GM19463 (cell line): ENCODE data around the gene ABLIM2.

Experiments
- ATAC-seq: cut with Tn5 transposase; IDR thresholded peaks from one replicate; pipeline ENCODE4 v1.9.1; 2021; ENCODE audit warnings: mild to moderate bottlenecking, moderate library complexity; ENCODE audit not compliant: unreplicated experiment

Gene ABLIM2

DNA sequence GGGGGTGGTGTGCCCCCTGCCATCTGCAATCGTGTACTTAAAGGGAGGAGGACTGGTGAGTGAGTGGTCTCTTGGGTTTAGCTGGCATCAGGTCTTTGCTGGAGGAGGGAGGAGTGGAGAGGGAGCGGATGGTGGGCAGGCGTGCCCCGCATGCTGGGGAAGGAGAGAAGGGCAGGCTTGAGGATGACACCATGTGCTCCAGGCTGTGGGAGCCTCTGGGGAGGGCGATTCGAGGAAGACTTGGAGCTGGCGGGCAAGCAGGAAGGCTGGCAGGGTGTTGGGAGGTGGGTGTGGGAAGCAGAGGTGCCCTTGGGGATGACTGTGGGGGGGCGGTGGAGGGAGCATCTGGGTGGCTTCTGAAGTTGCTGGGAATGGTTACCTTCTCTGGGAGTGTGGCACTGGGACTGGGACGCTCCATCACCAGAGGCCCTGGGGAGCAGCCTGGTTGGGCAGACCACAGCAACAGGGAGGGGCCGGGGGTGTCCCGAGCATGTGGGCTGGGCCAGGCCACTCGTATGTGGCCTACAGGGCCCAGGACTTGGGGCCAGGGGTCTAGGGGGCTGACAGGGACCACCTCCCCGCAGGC is 188.2 kb downstream of the ABLIM2 start:
- no peak for ATAC-seq

DNA sequence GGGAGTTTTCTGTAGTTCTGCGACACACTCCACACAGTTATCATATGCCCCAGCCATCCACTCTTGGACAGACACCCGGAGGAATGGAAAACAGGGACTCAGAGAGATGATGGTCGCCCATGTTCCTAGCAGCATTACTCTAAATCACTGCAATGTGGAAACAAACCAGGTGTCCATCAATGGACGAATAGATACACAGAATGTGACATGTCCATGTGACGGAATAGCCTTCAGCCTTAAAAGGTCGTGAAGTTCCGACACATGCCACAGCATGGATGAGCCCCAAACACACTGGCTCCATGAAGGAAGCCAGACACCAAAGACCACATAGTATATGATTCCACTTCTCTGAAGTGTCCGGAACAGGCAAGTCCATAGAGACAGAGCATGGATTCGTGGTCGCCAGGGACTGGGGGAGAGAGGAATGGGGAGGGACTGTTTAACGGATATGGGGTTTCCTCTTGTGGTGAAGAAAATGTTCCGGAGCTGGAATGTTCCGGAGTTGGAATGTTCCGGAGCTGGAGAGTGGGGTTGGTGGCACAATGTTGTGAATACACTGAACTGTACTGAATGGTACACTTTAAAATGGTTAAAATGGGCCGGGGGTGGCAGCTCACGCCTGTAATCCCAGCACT is 190.2 kb downstream of the ABLIM2 start:
- no peak for ATAC-seq

DNA sequence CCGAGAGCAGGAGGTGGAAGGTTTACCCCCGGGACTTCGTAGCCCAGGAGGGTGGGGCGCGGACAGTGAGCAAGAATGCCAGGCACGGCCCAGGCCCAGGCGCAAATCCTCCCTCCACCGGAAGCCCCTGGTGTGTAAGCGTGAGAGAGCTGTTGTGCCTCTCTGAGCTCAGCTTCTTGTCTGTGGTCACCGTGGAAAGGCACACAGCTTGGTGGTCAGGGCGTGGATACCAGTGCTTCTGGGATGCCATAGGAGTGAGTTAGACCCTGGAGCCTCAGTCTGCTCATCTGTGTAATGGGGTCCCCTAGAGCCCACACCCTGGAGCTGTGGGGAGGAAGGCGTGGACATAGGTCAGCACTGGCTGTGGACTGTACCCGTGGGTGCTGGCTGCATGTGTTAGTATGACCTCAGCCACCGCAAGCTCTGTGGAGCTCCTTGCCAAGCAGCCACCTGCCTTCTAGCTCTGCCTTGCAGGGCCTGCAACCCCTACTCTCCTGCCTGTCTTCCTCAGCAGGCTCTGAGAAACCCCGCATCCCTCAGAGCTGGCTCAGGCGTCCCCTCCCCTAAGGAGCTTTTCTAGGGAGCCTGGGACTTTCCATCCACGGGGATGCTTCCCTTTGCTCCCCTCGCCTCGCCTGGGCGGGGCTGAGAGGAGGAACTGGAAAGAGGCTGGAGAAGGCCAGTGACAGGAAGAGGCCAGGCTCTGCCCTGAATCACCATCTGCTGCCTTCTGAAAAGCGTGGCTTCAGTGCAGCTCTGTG is 190.9 kb downstream of the ABLIM2 start:
- no peak for ATAC-seq

DNA sequence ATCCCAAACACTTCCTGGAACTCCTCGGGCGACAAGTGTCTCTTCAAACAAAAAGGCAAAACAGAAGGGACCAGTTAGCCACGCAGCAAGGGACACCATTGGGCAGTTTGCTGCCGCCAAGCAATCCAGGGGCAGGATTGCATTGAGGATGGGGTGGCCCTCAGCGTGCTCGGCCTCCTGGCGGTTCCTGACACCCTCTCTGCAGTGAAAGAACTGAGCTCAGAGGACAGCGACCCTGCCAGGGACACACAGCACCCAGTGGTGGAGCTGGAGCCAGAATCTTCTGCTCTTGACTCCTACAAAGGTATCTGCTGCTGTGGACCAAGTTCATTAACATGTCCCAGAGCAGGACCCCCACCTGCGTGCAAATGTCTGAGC is 191.6 kb downstream of the ABLIM2 start:
- ATAC-seq, result no peak

DNA sequence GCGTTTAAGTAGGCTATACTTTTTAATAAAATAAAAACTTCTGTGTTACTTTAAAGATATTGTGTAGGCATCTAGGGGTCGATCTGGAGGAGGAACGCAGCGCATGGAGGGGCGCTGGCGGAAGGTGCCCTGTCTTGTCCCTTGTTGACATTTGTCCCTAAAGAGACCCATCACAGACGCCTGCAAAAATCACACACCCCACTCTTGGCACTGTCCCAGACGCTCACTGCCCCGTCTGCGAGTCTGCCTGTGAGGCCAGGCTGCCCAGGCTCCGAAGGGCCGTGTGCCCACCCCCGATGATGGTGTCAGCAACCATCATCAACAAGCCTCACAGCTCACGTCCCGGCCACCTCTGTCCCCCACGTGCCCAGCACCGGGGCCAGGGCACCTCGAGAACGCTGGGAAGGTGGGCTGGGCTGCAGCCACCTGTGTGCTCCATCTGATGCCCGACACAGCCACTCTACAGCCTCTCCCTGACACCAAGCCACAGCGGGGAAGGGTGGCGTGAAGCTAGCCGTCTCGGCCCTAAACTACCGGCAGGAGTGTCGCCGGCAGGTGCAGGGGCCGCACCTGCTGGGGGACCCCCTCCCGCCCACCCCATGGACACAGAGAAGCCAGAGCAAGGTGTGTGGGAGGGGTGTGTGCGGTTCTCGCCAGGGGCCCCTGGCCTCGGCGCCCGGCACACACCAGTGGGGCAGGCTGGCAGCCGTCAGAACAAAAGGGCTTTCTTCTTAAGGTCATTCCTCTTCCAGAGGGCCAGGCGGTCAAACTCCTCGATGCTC is 192.1 kb downstream of the ABLIM2 start:
- no peak for ATAC-seq

DNA sequence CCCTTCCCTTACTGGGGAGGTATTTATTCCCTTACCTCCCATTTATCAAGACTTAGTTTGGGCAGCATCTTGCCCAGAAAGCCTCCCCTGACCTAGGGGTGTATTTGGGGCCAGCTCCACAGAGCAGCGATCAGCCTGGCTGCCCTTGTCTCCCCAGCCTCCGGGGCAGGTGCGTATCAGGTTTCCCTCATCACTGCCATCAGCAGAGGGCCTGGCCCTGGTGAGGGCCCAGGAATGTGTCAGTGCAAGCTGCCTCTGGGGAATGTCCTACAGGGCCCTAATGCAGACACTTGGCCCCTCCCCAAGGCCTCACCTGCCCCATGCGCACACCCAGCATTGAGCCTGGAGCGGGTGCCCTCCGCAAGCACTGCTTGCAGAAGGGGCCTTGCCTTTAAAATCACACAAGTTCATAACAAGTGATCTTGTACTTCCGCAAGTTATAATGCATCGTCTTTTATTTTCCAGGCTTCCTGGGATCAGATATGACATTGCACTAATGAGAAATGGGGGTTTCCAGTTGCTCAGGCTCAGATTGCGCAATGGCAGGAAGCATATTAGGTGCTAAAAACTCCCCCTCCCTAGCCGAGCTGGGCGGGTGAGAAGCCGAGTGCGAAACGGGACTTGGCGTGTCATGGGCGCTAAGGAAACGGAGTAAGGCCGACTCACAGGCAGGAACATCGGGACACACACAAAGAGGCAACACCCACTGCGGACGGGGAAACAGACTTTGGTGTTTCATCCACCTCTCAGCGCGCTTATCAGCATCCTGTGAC is 193.5 kb downstream of the ABLIM2 start:
- ATAC-seq, result no peak

DNA sequence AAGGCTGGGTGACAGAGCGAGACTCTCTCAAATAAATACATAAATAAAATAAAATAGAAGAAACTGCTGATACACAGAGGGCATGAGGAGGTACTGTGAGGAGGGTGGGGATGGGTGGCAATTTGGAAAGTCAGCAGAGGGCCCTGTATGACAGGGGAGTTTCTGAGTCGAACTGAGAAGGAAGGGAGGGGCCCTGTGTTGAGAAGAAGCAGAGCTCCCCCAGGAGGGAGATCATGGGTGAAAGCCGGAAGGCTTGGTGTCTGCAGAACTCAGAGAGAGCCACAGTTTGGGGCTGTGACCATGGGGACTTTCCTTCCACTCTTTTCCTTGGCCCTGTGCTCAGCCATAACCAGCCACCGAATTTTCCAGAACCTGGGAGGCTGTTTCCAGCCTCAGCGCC is 194.2 kb downstream of the ABLIM2 start:
- no peak for ATAC-seq

DNA sequence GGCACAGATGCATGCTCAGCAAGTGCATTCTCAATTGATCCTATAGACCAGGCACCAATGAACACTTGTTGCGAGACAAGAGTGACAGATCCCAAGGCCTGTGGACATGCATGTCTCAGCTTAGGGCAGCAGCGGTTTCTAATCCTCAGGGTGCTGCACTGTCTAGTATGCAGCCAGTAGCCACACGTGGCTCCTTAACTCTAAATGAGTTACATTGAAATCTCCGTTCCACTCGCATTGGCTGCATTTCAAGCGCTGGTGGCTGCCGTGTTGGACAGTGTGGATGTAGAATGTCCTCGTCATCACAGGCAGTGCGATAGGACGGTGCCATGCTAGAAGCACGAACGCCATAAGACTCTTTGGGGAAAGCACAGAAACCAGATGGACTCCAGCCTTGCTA is 194.9 kb downstream of the ABLIM2 start:
- no peak for ATAC-seq

DNA sequence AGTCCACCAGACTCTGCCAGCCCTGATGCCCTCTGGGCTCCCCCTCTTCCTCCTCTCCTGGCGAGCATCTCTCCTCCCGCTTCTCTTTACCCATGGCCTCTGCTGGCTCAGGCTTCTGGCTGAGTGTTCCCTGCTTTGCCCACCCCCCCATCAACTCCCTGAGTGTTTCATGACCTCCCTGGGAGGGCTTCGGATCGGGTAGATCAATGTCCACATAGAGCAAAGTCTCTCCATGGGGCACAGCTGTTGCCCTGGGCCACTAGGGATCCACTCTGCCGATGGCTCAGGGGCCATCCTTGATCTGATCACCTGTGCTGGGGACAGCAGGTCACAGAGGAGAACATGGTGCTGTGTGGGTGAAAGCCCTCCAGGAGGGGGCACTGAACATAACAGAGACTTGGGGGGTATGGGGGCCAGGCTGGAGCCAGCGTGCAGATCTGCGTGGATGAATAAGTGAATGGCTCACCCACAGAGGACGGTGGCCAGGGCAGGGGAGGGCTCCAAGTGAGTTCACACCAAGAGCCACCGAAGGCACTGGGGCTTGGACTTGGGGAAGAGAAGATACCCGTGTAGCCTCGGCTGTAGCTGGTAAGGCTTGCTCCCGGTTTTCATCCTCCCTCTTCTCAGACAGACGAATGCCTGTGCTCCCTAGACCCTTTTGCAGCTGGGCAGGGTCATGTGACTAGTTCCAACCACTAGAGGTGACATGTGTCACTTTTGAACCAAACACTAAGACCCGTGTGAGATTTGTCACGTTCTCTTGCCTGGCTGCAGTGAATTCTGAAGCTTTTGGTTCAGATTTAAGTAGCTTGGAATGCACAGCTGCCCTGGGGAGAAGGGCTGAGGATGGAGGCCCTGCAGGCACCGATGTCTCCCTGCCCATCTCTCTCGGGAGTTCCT is 195.8 kb downstream of the ABLIM2 start:
- no peak for ATAC-seq

DNA sequence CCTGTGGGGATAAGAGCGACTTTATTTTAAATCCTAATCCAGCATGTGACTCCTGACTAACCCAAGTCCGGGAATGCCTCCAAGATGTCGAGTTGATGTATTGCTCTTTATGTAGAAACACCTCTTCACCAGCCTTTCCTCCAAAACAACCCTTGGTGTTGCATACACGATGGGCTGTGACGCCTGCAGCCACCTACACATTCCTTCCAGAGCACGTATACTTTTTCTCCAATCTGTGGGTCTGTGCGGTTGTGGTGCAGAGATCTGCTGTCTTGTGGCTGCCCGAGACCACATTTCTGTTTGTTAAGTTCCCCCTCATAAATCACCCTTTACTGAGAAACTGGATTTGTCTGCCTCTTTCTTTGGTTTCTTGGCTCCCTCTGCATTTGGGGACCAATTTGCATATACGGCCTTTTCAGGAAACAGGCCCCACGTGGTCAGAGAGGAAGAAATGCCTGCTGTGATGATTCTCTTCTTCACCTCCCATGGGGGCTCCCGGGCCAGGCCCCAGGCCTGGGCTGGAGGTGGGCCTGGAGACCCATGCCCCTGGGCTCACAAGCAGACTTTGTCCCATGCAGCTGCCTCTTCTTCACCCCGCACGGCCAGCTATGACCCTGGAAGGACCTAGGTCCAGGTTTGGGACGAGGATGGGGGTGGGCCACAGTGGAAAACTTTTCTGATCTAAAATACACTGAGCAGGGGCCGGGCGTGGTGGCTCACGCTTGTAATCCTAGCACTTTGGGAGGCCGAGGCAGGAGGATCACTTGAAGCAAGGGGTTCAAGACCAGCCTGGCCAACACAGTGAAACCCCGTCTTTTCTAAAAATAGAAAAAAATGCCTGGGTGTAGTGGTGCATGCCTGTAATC is 197.6 kb downstream of the ABLIM2 start:
- ATAC-seq, result peak; percentile 67

DNA sequence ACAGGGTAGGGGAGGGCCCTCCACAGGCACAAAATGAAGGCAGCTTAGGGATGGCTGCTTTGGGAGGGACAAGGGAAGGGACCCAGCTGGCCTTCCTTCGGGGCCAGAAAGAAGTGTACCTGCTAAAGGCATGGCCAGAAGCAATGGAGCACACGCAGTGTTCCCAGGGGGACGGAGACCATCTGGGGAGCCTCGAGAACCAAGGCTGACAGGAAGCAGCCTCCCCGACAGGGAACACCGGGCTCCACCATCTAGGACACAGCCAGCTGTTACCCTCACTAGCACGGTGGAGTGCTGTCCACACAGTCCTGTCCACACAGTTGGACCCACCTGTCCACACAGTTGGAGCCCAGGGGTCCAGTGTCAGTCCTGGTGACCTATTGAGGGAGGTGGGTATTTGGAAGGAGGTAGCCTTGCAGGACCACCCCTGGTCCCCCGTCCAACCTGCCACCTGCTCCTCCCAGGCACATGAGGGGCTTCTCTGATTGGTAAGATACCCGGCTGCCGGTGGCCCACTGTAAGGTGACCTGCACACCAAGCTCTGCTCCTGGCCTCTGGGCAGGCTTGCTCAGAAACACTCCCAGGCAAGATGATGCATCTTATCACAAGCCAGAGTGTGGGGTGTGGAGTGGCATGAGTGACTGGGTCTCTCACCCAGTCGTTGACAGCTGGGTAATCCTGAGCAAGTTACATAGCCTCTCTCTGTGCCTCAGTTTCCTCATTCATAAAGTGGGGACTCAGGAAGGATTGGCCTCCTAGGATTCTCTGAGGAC is 198.4 kb downstream of the ABLIM2 start:
- no peak for ATAC-seq

DNA sequence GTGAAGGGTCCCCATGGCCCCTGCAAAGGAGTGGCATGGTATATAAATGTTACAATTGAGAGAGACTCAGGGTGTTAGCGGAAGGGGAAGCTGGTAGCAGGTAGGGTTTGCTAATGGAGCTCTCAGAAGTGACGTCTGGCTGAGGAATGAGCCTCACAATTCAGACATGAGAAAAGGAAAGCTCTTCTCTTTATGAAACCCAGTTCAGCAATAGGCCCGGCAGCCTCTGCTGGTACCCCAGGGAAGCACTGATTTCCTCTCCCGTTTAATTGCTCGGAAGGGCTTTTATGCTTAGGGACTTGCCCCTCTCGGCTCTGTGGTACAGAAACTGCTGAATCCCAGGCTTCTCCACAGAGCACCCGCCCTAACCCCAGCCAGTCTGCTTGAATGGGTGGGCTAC is 199.5 kb downstream of the ABLIM2 start:
- no peak for ATAC-seq

DNA sequence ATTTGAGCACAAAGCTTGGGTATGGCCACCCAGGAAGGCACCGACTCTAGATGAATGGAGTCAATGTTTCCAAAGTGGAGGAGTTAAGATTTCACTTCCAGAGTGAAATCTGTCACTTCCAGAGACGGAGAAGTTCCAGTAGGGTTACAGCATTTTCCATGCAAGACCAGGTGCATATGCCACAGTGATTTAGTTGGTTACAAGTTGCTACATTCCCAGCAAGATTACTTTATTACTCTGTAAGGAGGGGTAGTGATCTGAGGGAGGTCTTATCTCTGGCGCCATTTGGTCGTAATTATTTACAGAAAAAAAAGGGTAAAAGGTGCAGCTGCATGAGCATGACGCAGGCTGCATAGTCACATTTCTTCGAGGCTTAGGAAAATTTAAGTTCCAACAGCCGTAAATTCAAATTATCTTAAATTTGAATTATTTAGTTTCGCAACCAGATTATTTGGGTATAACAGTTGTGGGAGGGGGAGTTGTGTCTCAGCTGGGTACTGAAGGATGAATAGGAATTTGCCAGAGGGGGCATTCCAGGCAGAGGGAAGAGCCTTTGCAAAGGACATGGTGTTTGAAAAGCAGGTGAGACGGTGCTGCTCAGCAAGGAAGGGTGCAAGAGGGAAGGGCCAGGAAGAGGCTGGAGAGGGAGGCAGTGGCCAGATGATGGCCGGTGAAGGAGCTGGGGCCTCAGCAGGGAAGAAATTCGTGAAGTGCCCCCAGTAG is 201.5 kb downstream of the ABLIM2 start:
- no peak for ATAC-seq

DNA sequence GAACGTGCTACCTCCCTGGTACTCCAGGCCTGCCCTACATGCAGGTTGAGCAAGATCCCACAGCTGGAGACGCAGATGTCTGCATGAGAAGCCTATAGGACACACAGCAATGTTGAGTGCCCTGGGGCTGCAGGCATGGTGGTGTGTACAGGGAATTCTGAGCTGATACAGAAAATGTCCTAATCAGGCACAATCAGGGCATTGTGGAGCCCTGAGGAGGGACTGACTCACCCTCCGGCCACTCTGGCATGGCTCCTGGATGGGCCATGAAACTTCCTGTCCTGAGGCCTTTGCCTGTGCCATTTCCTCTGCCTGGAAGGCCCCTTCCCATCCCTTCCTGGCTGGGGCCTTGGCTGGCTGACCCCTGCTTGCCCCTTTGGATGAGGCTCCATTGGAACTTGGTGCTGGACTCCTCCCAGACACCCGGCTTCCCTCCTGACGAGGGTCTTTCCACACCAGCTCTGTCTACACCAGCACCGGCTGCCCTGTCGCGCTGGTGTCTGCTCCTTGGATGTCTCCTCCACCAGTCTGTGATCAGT is 202.3 kb downstream of the ABLIM2 start:
- ATAC-seq, result no peak

DNA sequence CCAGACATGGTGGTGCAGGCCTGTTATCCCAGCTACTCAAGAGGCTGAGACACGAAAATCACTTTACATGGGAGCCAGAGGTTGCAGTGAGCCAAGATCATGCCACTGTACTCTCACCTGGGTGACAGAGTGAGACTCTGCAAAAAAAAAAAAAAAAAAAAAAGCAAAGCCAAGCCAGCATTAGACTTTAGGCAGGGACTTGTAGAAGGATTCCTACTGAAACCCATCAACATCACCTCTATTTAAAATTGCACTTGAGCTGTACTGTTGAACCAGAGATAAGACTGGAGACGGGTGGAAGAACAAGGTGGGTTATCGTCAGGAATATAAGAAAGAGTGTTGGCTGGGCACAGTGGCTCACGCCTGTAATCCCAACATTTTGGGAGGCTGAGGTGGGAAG is 203.2 kb downstream of the ABLIM2 start:
- ATAC-seq, result no peak

DNA sequence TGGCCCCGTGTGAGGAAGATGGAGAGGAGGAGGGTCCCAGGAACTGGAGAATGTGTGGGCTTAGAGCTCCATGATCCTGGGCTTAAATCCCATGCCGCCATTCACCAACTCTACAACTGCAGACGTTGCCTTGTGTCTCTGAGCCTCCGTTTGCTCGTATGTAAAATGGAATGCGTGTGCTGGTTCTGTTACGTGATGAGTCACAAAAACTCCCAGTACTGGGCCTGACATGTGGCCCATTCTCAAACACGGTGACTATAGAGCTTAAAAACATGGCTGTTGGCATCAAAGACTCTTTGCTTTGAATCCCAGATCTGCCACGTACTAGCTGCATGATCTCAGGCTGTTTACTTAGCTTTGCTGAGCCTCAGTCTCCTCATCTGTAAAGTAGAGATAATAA is 206.0 kb downstream of the ABLIM2 start:
- ATAC-seq, result no peak
